CD4-positive, CD25-positive, alpha-beta regulatory T cell (primary cell): ENCODE results near the gene HIRA. TPM values are rescaled to one million over a fixed set of nuclear protein-coding genes. Genes with fewer than 3 reads are reported as not detected.

Experiments
- ATAC-seq, 2 donors: fragments of 150-1000 bp; cut with Tn5 transposase; one replicate each; pipeline ENCODE4 v1.10.0; 2021; ENCODE audit warnings: low read depth in 2 of 2, moderate number of reproducible peaks in 2 of 2, moderate library complexity in 1 of 2
- DNase-seq, 3 donors: peaks; one replicate each; pipeline versions ENCODE4 v3.0.0 to v3.0.0-alpha.2; 2012 to 2022; ENCODE audit warnings: mixed read lengths in 1 of 3
- H3K27ac ChIP-seq: one replicate; pipeline ENCODE4 v1.7.0; 2013; ENCODE audit warnings: mild to moderate bottlenecking, low read length; ENCODE audit not compliant: insufficient read depth, poor library complexity, severe bottlenecking
- H3K27me3 ChIP-seq: one replicate; pipeline ENCODE4 v1.7.0; 2013; ENCODE audit warnings: low read length; ENCODE audit not compliant: control insufficient read depth, insufficient read depth
- H3K36me3 ChIP-seq: one replicate; pipeline ENCODE4 v1.7.0; 2013; ENCODE audit warnings: mild to moderate bottlenecking, low read length, moderate library complexity; ENCODE audit not compliant: control insufficient read depth, insufficient read depth
- H3K4me1 ChIP-seq: 2 replicates; pipeline ENCODE4 v1.7.0; 2013; ENCODE audit warnings: mild to moderate bottlenecking, low read length; ENCODE audit not compliant: insufficient read depth, control insufficient read depth, poor library complexity, severe bottlenecking
- H3K4me3 ChIP-seq: one replicate; pipeline ENCODE4 v1.7.0; 2013; ENCODE audit warnings: low read depth, mild to moderate bottlenecking, low read length, moderate library complexity
- H3K9me3 ChIP-seq, 2 experiments: 1 replicate in 1 of 2; 2 replicates in 1 of 2; pipeline ENCODE4 v1.7.0; 2013; ENCODE audit warnings: low read length in 2 of 2, mild to moderate bottlenecking in 1 of 2, moderate library complexity in 1 of 2; ENCODE audit not compliant: control insufficient read depth in 2 of 2
- H3K27ac Mint-ChIP-seq, 3 donors: one replicate each; pipeline ENCODE4 v1.8.0; 2020 to 2022; ENCODE audit warnings: mild to moderate bottlenecking in 3 of 3, mixed read lengths in 3 of 3, moderate library complexity in 2 of 3
- H3K27me3 Mint-ChIP-seq: one replicate; pipeline ENCODE4 v1.8.0; 2022; ENCODE audit warnings: mild to moderate bottlenecking, mixed read lengths
- H3K36me3 Mint-ChIP-seq: one replicate; pipeline ENCODE4 v1.8.0; 2020; ENCODE audit warnings: mixed read lengths
- H3K4me1 Mint-ChIP-seq, 4 donors: one replicate each; pipeline ENCODE4 v1.8.0; 2020 to 2022; ENCODE audit warnings: mixed read lengths in 4 of 4, mild to moderate bottlenecking in 1 of 4
- H3K4me3 Mint-ChIP-seq, 4 donors: one replicate each; pipeline ENCODE4 v1.8.0; 2020 to 2022; ENCODE audit warnings: mild to moderate bottlenecking in 4 of 4, mixed read lengths in 4 of 4, moderate library complexity in 3 of 4
- H3K9me3 Mint-ChIP-seq, 7 donors: one replicate each; pipeline ENCODE4 v1.8.0; 2020 to 2022; ENCODE audit warnings: mixed read lengths in 7 of 7, mild to moderate bottlenecking in 3 of 7, moderate library complexity in 2 of 7
- polyA plus RNA-seq, 4 donors: library from polyadenylated mRNA; unstranded; fragments of 300-500 nt; fragmentation: Illumina TruSeq; gene quantifications; one replicate each; pipeline ENCODE4 v1.2.3, GENCODE V29; 2021
- total RNA-seq: library from RNA; stranded (reverse); gene quantifications from one replicate; pipeline ENCODE4 v1.2.3, GENCODE V29; 2022

HIRA gene, protein sequence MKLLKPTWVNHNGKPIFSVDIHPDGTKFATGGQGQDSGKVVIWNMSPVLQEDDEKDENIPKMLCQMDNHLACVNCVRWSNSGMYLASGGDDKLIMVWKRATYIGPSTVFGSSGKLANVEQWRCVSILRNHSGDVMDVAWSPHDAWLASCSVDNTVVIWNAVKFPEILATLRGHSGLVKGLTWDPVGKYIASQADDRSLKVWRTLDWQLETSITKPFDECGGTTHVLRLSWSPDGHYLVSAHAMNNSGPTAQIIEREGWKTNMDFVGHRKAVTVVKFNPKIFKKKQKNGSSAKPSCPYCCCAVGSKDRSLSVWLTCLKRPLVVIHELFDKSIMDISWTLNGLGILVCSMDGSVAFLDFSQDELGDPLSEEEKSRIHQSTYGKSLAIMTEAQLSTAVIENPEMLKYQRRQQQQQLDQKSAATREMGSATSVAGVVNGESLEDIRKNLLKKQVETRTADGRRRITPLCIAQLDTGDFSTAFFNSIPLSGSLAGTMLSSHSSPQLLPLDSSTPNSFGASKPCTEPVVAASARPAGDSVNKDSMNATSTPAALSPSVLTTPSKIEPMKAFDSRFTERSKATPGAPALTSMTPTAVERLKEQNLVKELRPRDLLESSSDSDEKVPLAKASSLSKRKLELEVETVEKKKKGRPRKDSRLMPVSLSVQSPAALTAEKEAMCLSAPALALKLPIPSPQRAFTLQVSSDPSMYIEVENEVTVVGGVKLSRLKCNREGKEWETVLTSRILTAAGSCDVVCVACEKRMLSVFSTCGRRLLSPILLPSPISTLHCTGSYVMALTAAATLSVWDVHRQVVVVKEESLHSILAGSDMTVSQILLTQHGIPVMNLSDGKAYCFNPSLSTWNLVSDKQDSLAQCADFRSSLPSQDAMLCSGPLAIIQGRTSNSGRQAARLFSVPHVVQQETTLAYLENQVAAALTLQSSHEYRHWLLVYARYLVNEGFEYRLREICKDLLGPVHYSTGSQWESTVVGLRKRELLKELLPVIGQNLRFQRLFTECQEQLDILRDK
- 30.2 TPM for total RNA-seq
- polyA plus RNA-seq = 1 to 10 TPM; 1.4 to 6.2 (median 2.6) TPM

DNA sequence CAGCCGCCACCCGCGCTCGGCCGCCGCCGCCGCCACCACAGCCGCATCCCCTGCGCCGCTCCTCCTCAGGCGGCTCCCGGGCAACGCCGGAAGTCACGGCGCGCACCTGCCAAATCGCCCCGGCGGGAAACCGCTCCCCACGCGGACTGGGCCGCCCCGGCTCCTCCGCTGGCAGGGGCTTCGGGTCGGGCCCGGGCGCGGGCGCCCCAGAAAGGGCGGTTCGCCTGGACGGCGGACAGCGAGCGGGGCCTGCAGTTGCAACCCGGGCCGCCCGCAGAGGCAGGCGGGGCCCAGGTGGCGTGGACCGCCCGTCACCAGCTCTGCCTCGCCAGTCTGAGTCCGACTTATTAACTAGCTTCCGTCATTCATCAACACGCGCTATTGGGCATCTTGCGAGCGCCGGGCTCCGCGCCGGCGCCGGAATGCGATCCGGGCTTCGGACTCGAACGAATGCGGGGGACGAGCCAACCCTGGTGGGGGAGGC, at the start of gene HIRA:
Gene HIRA (minus strand): TSS at position 85 of the 484 bp plus-strand sequence. CDS start 257 bp downstream, outside the sequence.
- peaks cover 6% of the 10 kb centered on the region for H3K36me3 ChIP-seq
- Mint-ChIP-seq H3K9me3 (peaks cover 0 to 2% (median 0%) of the 10 kb centered on the region in 7 donors), H3K4me1 (peaks cover 15 to 56% (median 47%) of the 10 kb centered on the region in 4 donors), H3K27ac (peak within 1 kb of the TSS; percentile 89 to 94 (median 94)), H3K4me3 (peak within 1 kb of the TSS; percentile 92 to 99 (median 98)), H3K27me3 (no peaks in the 10 kb centered on the region), H3K36me3 (peaks cover 2% of the 10 kb centered on the region)
- H3K4me1 ChIP-seq = peaks cover 23% of the 10 kb centered on the region
- ATAC-seq (peak; percentile 63 to 64), DNase-seq (peak; percentile 78 to 89 (median 88))
- H3K4me3 ChIP-seq = peak within 1 kb of the TSS; percentile 87
- H3K27ac ChIP-seq = peak within 1 kb of the TSS; percentile 89
- no peaks in the 10 kb centered on the region for H3K9me3 ChIP-seq
- H3K27me3 ChIP-seq = no peaks in the 10 kb centered on the region

DNA sequence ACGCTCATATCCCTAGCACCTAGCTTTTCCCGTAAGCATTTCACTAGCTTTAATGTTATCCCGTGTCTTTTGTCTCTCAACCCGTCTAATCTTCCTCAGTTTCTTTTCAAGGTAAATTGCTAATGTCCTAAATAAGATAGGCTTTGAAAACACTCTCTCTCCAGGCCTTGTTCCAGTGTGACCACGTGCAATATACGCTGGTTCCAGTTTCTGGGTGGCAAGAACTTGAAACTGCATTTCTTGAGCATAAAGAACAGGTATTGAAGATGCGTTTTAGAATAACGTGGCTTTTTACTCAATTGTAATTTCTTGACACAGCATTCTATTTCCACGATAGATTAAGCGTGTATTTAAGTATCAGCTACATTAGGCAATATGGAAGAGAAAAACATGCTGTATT, 49.3 kb upstream of the HIRA start:
- no peaks in the 10 kb centered on the region for H3K9me3 Mint-ChIP-seq
- H3K27ac ChIP-seq = no peak overlapping the region
- peak overlapping the region; percentile 99 for H3K4me3 ChIP-seq
- H3K36me3 Mint-ChIP-seq = no peaks in the 10 kb centered on the region
- H3K4me1 Mint-ChIP-seq = peaks cover 15 to 36% (median 27%) of the 10 kb centered on the region in 4 donors
- no peaks in the 10 kb centered on the region for H3K9me3 ChIP-seq
- H3K27me3 ChIP-seq = no peaks in the 10 kb centered on the region
- peaks cover 4% of the 10 kb centered on the region for H3K36me3 ChIP-seq
- H3K27ac Mint-ChIP-seq = no peak overlapping the region
- H3K4me1 ChIP-seq = peaks cover 26% of the 10 kb centered on the region
- ATAC-seq = no peak
- DNase-seq = no peak
- peak overlapping the region in 3 of 4 donors; percentile 26 to 98 (median 96) for H3K4me3 Mint-ChIP-seq
- no peaks in the 10 kb centered on the region for H3K27me3 Mint-ChIP-seq

DNA sequence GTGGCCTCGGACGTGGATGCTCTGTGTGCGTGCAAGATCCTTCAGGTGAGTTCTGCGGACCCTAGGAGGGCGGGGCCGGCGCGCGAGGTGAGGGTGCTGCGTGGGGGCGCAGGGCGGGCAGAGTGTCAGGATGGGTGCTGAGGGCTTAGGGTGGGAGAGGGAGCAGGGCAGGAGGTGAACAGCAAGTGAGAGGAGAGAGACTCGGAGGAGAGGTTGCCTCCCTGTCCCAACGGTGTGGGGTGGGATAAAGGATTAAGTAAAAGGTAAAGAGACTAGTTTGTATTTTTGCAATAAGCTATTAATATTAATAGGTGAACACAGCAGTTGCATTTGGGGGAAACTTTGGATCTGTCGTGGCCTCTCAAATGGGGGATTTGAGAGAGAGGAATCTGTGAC, 48.6 kb upstream of the HIRA start:
- Mint-ChIP-seq H3K4me1 (peaks cover 17 to 39% (median 33%) of the 10 kb centered on the region in 4 donors), H3K4me3 (peak overlapping the region; percentile 95 to 98 (median 96)), H3K36me3 (peaks cover 2% of the 10 kb centered on the region), H3K27ac (peak overlapping the region; percentile 91 to 100 (median 100)), H3K9me3 (no peaks in the 10 kb centered on the region), H3K27me3 (no peaks in the 10 kb centered on the region)
- Histone ChIP-seq H3K36me3 (peaks cover 6% of the 10 kb centered on the region), H3K9me3 (no peaks in the 10 kb centered on the region), H3K4me3 (peak overlapping the region; percentile 99), H3K4me1 (peaks cover 30% of the 10 kb centered on the region), H3K27me3 (no peaks in the 10 kb centered on the region), H3K27ac (peak overlapping the region; percentile 99)
- no peak for ATAC-seq
- no peak for DNase-seq

DNA sequence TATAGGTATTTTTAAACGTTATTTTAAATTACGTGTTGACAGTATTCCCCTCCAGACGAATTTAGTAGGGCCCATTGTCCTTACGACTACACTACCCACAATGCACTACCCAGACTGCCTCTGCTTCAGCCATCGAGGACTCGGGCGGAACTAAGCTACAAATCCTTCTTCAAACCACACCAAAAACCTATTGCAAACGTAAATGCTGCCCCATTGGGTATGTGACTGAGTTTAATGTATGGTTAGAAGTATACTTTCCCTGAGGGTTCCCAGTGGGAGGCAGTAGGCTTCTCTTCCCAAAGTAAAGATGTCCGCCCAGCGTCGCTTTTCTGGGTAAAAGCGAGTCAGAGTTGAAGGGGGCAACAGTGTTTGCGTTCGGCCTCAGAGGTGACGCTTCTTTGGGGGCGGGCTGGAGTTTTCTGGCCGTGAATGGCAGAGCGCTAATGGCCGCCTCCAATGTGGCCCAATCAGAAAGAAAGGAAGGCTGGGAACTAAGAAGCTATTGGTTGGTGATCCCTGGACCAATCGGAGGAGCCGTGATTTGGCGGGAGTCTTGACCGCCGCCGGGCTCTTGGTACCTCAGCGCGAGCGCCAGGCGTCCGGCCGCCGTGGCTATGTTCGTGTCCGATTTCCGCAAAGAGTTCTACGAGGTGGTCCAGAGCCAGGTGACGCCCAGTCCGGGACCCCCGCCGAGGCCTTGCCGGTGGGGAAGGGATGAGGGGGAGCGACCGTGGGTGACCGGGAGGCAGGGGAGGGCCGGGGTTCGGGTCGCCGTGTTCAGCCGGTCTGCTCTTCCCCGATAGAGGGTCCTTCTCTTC, 48.0 kb upstream of the HIRA start, which contains the start of gene CDC45:
Gene CDC45 (plus strand): TSS at position 566 of the 818 bp plus-strand sequence. CDS start 49 bp downstream, at position 615.
- Histone ChIP-seq H3K4me3 (peak within 1 kb of the TSS; percentile 99), H3K27ac (peak within 1 kb of the TSS; percentile 99), H3K9me3 (no peaks in the 10 kb centered on the region), H3K36me3 (peaks cover 13% of the 10 kb centered on the region), H3K27me3 (no peaks in the 10 kb centered on the region), H3K4me1 (peaks cover 31% of the 10 kb centered on the region)
- peak within 1 kb of the TSS; percentile 100 for H3K27ac Mint-ChIP-seq
- H3K4me3 Mint-ChIP-seq = peak within 1 kb of the TSS; percentile 95 to 98 (median 96)
- no peaks in the 10 kb centered on the region for H3K9me3 Mint-ChIP-seq
- peaks cover 4% of the 10 kb centered on the region for H3K36me3 Mint-ChIP-seq
- H3K27me3 Mint-ChIP-seq = no peaks in the 10 kb centered on the region
- DNase-seq = peak; percentile 94 to 99 (median 96)
- ATAC-seq = peak; percentile 89 to 91
- H3K4me1 Mint-ChIP-seq = peaks cover 17 to 41% (median 33%) of the 10 kb centered on the region in 4 donors

DNA sequence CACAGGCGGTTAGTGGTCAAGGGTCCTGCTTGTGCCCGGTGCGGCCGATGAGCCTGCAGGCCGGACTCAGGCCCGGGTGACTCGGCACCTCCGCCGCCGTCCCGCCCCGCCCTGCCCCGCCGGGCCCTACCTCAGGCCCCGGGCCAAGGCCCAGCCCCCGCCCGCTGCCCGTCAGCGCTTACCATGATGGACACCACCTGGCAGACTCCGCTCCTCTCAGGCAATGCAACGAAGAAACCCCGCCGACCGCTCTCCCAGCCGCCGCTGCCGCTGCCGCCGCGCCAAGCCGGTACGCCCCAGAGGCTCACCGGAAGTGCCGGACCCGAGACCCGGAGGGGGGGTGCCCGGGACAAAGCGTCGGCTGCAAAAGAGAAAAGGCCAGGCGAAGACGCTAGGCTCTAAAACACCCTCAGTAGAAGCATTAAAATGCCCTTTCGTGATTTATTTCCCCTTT, 47.4 kb upstream of the HIRA start, which contains the start of gene UFD1:
Gene UFD1 (minus strand): TSS at position 293 of the 454 bp plus-strand sequence. CDS start 108 bp downstream, at position 185.
- Histone ChIP-seq H3K27ac (peak within 1 kb of the TSS; percentile 99), H3K36me3 (peaks cover 15% of the 10 kb centered on the region), H3K27me3 (no peaks in the 10 kb centered on the region), H3K9me3 (no peaks in the 10 kb centered on the region), H3K4me3 (peak within 1 kb of the TSS; percentile 99), H3K4me1 (peaks cover 31% of the 10 kb centered on the region)
- no peaks in the 10 kb centered on the region for H3K27me3 Mint-ChIP-seq
- peaks cover 6% of the 10 kb centered on the region for H3K36me3 Mint-ChIP-seq
- DNase-seq (peak; percentile 78 to 88 (median 88)), ATAC-seq (peak; percentile 45 to 47)
- H3K27ac Mint-ChIP-seq = peak within 1 kb of the TSS; percentile 100
- no peaks in the 10 kb centered on the region for H3K9me3 Mint-ChIP-seq
- peaks cover 17 to 43% (median 33%) of the 10 kb centered on the region in 4 donors for H3K4me1 Mint-ChIP-seq
- H3K4me3 Mint-ChIP-seq = peak within 1 kb of the TSS; percentile 95 to 100 (median 96)

DNA sequence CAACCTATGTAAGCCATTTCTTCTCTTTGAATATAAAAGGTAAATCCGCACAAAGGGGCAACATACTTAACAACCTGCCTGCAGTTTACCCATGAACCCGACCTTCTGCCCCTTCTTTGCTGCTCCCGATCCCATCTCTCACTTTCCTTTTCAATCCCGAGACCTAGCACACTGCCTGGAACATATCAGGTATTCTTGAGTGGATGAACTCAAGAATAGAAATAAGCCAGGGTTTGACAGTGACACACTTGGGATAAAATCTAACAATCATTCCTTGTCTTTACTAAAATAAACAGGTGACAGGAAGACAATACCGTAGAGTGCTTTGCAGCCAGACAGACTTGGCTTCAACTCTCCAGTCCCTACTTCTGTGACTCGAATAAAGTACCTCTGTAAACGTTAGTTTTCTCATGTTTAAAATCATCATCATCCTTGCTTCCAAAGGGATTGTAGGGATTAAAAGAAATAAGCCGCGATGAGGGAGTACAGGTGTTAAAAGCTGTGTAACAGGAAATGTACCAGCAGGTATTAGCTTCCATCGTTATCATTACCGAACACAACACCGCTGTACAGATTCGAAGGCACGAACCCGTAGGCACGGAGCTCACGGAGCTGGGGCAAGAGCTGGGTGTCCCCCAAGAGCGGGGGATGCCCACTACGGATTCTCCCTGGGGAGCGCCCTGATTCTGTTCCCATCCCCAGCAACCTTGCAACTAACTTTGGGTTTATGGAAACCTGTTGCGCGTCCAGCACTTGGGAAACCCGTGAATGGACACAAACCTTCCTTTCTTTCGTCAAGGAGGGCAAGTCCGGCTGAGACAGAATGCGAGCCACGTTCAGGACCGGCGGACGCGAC, 46.7 kb upstream of the HIRA start:
- Histone ChIP-seq H3K27me3 (no peaks in the 10 kb centered on the region), H3K27ac (peak overlapping the region; percentile 99), H3K4me3 (peak overlapping the region; percentile 94), H3K4me1 (peaks cover 31% of the 10 kb centered on the region), H3K9me3 (no peaks in the 10 kb centered on the region), H3K36me3 (peaks cover 22% of the 10 kb centered on the region)
- peaks cover 8% of the 10 kb centered on the region for H3K36me3 Mint-ChIP-seq
- peaks cover 17 to 45% (median 33%) of the 10 kb centered on the region in 4 donors for H3K4me1 Mint-ChIP-seq
- peak overlapping the region; percentile 83 to 100 (median 92) for H3K27ac Mint-ChIP-seq
- H3K4me3 Mint-ChIP-seq = peak overlapping the region; percentile 95 to 100 (median 96)
- no peaks in the 10 kb centered on the region for H3K9me3 Mint-ChIP-seq
- DNase-seq (peak in 2 of 3 donors; percentile 39 to 56), ATAC-seq (no peak)
- H3K27me3 Mint-ChIP-seq = no peaks in the 10 kb centered on the region
